Stimulated activated CD4-positive, alpha-beta T cell treated with anti-CD3 and anti-CD28 coated beads, Interleukin-4, amount 100 ng/mL, for 24 hours (primary cell): Measurements from ENCODE around the gene FASTK.
A peak's percentile ranks its signal among the peaks of the same experiment; 100 is the strongest.

Experiments used
- DNase-seq: peaks from one replicate; pipeline ENCODE4 v3.0.0-alpha.2; 2020

FASTK gene

GRCh38 chr7:151118108-151119054, 37.8 kb upstream of the FASTK start:
- DNase-seq, result no peak

- DNase-seq, result peak; percentile 20
These were observed 37.0 kb upstream of the FASTK start for GRCh38 chr7:151117565-151117964.

- no peak for DNase-seq
These were observed 36.2 kb upstream of the FASTK start for GRCh38 chr7:151116603-151117440.

GRCh38 chr7:151115836-151116418, 35.3 kb upstream of the FASTK start:
- DNase-seq, result no peak

- DNase-seq, result peak; percentile 13
These were observed 34.7 kb upstream of the FASTK start for GRCh38 chr7:151115121-151115835.

- DNase-seq, result no peak
These were observed 33.8 kb upstream of the FASTK start for GRCh38 chr7:151114151-151115090.

GRCh38 chr7:151113344-151114150, 32.9 kb upstream of the FASTK start:
- DNase-seq, result no peak

- peak; percentile 81 for DNase-seq
These were observed 30.5 kb upstream of the FASTK start for GRCh38 chr7:151110941-151111645.

GRCh38 chr7:151110236-151110940, 29.8 kb upstream of the FASTK start:
- no peak for DNase-seq

- DNase-seq, result no peak
These were observed 28.8 kb upstream of the FASTK start for GRCh38 chr7:151109094-151110048.

GRCh38 chr7:151107882-151108281, 27.3 kb upstream of the FASTK start:
- no peak for DNase-seq

- DNase-seq, result no peak
These were observed 24.0 kb upstream of the FASTK start for GRCh38 chr7:151104411-151105235.

GRCh38 chr7:151103973-151104372, 23.4 kb upstream of the FASTK start:
- no peak for DNase-seq

GRCh38 chr7:151102991-151103390, 22.4 kb upstream of the FASTK start:
- DNase-seq, result no peak

- DNase-seq, result no peak
These were observed 21.2 kb upstream of the FASTK start for GRCh38 chr7:151101621-151102396.

- DNase-seq, result no peak
These were observed 20.3 kb upstream of the FASTK start for GRCh38 chr7:151100921-151101320.
